Gastroesophageal sphincter (tissue), 4 donors: ENCODE results near the gene OBSL1. TPM values are rescaled to one million over a fixed set of nuclear protein-coding genes. Genes with fewer than 3 reads are reported as not detected.

ENCODE experiments used
- ATAC-seq: fragments of 150-250 bp; one replicate; pipeline ENCODE4 v1.9.1; 2016; ENCODE audit warnings: mild to moderate bottlenecking, moderate library complexity
- H3K27ac ChIP-seq, 4 donors: fragments of 200-600 bp; sonication (generic) in 3 of 4; 1 replicate in 3 of 4; 2 replicates in 1 of 4; pipeline ENCODE4 v1.5.1; 2016 to 2019
- H3K27me3 ChIP-seq: fragments of 200-600 bp; sonication (generic); one replicate; pipeline ENCODE4 v1.5.1; 2019
- H3K36me3 ChIP-seq, 2 donors: fragments of 200-600 bp; sonication (generic); one replicate each; pipeline ENCODE4 v1.5.1; 2019; ENCODE audit warnings: control low read depth in 1 of 2
- H3K4me1 ChIP-seq, 3 donors: fragments of 200-600 bp; sonication (generic); 1 replicate in 2 of 3; 2 replicates in 1 of 3; pipeline ENCODE4 v1.5.1; 2016 to 2019; ENCODE audit warnings: control low read depth in 2 of 3
- H3K4me3 ChIP-seq, 2 donors: fragments of 200-600 bp; sonication (generic); one replicate each; pipeline ENCODE4 v1.5.1; 2019; ENCODE audit warnings: mild to moderate bottlenecking in 1 of 2, moderate library complexity in 1 of 2
- H3K9me3 ChIP-seq, 3 donors: fragments of 200-600 bp; sonication (generic); one replicate each; pipeline ENCODE4 v1.5.1; 2017 to 2019; ENCODE audit warnings: control low read depth in 2 of 3
- CTCF ChIP-seq, 4 experiments: fragments of 200-600 bp in 2 of 4; fragments of 450-650 bp in 2 of 4; sonication (generic) in 1 of 4; IDR thresholded peaks; one replicate each; pipeline ENCODE4 v1.5.1; 2017 to 2019; ENCODE audit warnings: antibody characterized with exemption in 4 of 4, mild to moderate bottlenecking in 2 of 4, moderate library complexity in 2 of 4
- EP300 ChIP-seq: sonication (generic); formaldehyde crosslinking; IDR thresholded peaks from one replicate; pipeline ENCODE4 v1.6.1; 2017; ENCODE audit warnings: antibody characterized with exemption, mild to moderate bottlenecking
- POLR2A ChIP-seq, 2 donors: fragments of 450-650 bp; IDR thresholded peaks; one replicate each; pipeline ENCODE4 v1.6.1; 2017; ENCODE audit warnings: antibody characterized with exemption in 2 of 2, mild to moderate bottlenecking in 2 of 2, moderate library complexity in 1 of 2
- POLR2AphosphoS5 ChIP-seq: sonication (generic); formaldehyde crosslinking; IDR thresholded peaks from one replicate; pipeline ENCODE4 v1.6.1; 2017; ENCODE audit warnings: antibody characterized with exemption
- WGBS, 2 donors: methylation state at CpG; one replicate each; pipeline ENCODE4 v1.1.5; 2018; ENCODE audit warnings: low coverage in 1 of 2; 5-methylcytosine and 5-hydroxymethylcytosine counted together
- total RNA-seq, 4 donors: library from RNA; depleted of rRNA; stranded (reverse); fragments of >200 nt; gene quantifications; one replicate each; pipeline ENCODE4 v1.1.0, GENCODE V29; 2016

Gene OBSL1
- total RNA-seq, 4 donors from 2014 or later: 73.2 to 118 (median 81.6) TPM

DNA sequence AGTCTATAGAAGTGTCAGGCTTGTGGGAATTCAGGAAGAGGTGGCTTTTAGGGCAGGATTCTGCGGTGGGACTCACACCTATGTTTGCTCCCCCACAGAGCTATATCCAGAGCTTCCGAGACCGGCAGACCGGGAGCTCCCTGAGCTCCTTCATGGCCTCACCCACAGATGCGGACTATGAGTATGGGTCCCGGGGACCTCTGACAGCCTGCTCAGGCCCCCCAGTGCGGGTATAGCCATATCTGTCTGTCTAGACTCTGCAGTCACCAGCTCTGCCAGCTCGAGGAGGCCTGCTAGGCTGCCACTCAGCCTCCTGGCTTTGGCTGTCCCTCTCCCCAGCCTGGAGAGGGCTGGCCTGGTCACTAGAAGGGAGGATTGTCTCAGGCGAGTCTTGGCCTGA lies 21.7 kb downstream of the OBSL1 start:
- WGBS, 2 donors: 90% methylated on average over 5 of the region's 9 CpGs; no CpG with 5 or more reads in 1 of the 2 donors
- Histone ChIP-seq H3K27ac (no peak overlapping the region), H3K4me3 (no peak overlapping the region), H3K36me3 (peaks cover 0 to 27% of the 10 kb centered on the region in 2 donors), H3K4me1 (peaks cover 0 to 37% (median 13%) of the 10 kb centered on the region in 3 donors), H3K9me3 (no peaks in the 10 kb centered on the region), H3K27me3 (peaks cover 8% of the 10 kb centered on the region)
- TF ChIP-seq EP300 (no peak), POLR2AphosphoS5 (no peak), POLR2A (IDR thresholded peaks at IDR 0.05) (no peak), CTCF (IDR thresholded peaks at IDR 0.05) (no peak)
- no peak for ATAC-seq

GRCh38 chr2:219548990-219549389 lies 22.3 kb downstream of the OBSL1 start:
- H3K4me1 ChIP-seq: peaks cover 0 to 43% (median 20%) of the 10 kb centered on the region in 3 donors
- 92% methylated on average over 13 of the region's 18 CpGs; no CpG with 5 or more reads in 1 of the 2 donors for WGBS, 2 donors

GRCh38 chr2:219547621-219548020 lies 23.7 kb downstream of the OBSL1 start:
- H3K4me3 ChIP-seq: no peak overlapping the region
- peaks cover 0 to 43% (median 12%) of the 10 kb centered on the region in 3 donors for H3K4me1 ChIP-seq
- no peak for ATAC-seq
- no peaks in the 10 kb centered on the region for H3K27me3 ChIP-seq
- peaks cover 0 to 27% of the 10 kb centered on the region in 2 donors for H3K36me3 ChIP-seq
- no CpG with 5 or more reads among the region's 26 CpGs for WGBS, 2 donors
- TF ChIP-seq CTCF (IDR thresholded peaks at IDR 0.05) (no peak), POLR2AphosphoS5 (no peak), POLR2A (IDR thresholded peaks at IDR 0.05) (no peak), EP300 (no peak)
- H3K9me3 ChIP-seq: no peaks in the 10 kb centered on the region
- H3K27ac ChIP-seq: no peak overlapping the region

More at GRCh38 chr2:219548990-219549389, 22.3 kb downstream of the OBSL1 start:
- no peak overlapping the region for H3K4me3 ChIP-seq
- H3K9me3 ChIP-seq: no peaks in the 10 kb centered on the region
- H3K27ac ChIP-seq: no peak overlapping the region
- ATAC-seq: no peak
- peaks cover 5% of the 10 kb centered on the region for H3K27me3 ChIP-seq
- peaks cover 0 to 27% of the 10 kb centered on the region in 2 donors for H3K36me3 ChIP-seq
- no peak for TF ChIP-seq POLR2A (IDR thresholded peaks at IDR 0.05)
- TF ChIP-seq CTCF (IDR thresholded peaks at IDR 0.05): no peak
- no peak for TF ChIP-seq POLR2AphosphoS5
- no peak for TF ChIP-seq EP300

- H3K4me3 ChIP-seq: no peak overlapping the region
- ATAC-seq: no peak
- H3K27ac ChIP-seq: no peak overlapping the region
- H3K27me3 ChIP-seq: no peaks in the 10 kb centered on the region
- 63 to 73% methylated on average over 4 of the region's 4 CpGs for WGBS, 2 donors
- H3K9me3 ChIP-seq: no peaks in the 10 kb centered on the region
- peaks cover 0 to 30% of the 10 kb centered on the region in 2 donors for H3K36me3 ChIP-seq
- TF ChIP-seq EP300 (no peak), POLR2A (IDR thresholded peaks at IDR 0.05) (no peak)
- peaks cover 0 to 47% (median 14%) of the 10 kb centered on the region in 3 donors for H3K4me1 ChIP-seq
Measured at GRCh38 chr2:219545943-219546352, 25.4 kb downstream of the OBSL1 start.

DNA sequence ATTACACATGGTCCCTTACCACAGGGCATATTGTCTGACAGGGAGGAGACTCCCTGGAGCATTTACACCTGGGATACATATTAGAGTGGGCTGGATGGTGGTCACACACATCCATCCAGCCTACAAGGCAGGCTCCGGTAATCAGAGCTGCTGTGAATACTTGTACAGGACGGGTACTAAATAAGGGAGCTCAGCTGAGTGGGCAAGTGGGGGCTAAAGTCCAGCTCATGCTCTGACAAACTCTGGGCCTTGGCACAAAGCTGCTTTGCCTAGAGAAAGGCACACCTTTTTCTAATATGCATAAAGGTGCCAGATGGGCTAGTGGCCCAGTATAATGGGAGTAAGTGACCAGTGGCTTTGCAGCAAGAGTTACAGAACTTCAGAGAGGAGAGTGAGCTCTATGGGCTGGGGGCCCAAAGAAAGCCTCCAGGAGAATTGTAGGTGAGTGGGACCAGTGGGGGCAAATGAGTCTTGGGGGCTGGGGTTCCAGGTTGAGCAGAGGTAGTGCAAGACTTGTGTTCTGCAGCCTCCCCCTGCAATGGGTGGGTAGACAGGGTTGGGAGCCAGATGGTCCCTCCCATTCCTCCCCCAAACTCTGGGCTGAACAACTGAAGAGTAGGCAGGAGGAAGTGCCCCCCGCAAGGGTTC lies 25.9 kb downstream of the OBSL1 start:
- Histone ChIP-seq H3K27me3 (no peaks in the 10 kb centered on the region), H3K9me3 (no peaks in the 10 kb centered on the region), H3K4me1 (peaks cover 0 to 44% (median 14%) of the 10 kb centered on the region in 3 donors), H3K27ac (no peak overlapping the region), H3K36me3 (peaks cover 0 to 35% of the 10 kb centered on the region in 2 donors), H3K4me3 (no peak overlapping the region)
- no peak for ATAC-seq
- TF ChIP-seq POLR2A (IDR thresholded peaks at IDR 0.05): no peak
- 100% methylated on average over 1 of the region's 3 CpGs for WGBS, 2 donors

DNA sequence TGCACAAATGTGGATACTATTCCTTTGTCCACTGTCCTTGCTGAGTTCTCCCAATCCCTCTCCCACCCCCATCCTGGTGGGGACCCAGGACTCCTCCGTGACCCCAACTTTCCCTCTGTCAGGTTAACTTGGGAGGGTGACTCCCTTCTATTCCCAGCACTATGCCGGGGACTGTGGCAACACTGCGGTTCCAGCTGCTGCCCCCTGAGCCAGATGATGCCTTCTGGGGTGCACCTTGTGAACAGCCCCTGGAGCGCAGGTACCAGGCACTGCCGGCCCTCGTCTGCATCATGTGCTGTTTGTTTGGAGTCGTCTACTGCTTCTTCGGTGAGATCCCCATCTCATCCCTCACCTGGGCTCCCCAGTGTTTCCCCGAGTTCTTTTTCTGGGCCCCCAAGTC lies 26.8 kb downstream of the OBSL1 start:
- Histone ChIP-seq H3K4me3 (peak overlapping the region in 1 of 2 donors; percentile 91), H3K36me3 (peaks cover 0 to 40% of the 10 kb centered on the region in 2 donors), H3K9me3 (no peaks in the 10 kb centered on the region), H3K4me1 (peaks cover 0 to 44% (median 14%) of the 10 kb centered on the region in 3 donors), H3K27ac (peak overlapping the region in 3 of 4 donors; percentile 92 to 96 (median 94)), H3K27me3 (no peaks in the 10 kb centered on the region)
- ATAC-seq: no peak
- 35 to 40% methylated on average over 7 to 9 of the region's 9 CpGs for WGBS, 2 donors
- TF ChIP-seq EP300 (no peak), POLR2A (IDR thresholded peaks at IDR 0.05) (no peak), POLR2AphosphoS5 (no peak), CTCF (IDR thresholded peaks at IDR 0.05) (no peak)
